Measurements from ENCODE around the gene GABRB3.

The GABRB3 gene

DNA sequence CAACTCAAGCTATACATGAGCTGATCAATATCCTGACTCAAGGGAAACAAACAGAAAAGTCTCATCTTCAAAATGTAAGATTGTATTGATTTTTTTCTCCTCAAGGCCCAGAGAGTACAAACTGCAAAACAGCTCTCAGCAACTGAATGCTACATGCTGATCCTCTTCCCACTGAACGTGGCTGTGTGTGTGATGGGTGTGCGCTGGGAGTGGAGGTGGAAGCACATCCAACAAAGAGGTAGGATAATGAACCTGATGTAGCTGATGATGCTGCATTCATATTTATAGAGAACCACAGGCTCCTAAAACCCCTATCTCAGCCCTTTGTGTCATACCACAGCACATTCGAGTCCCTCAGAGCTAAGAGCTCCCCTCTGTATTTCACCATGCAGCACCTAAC is 56.8 kb downstream of the GABRB3 start:
- H3K9me3 Mint-ChIP-seq, result peaks cover 43% of the 10 kb centered on the region
- no peak overlapping the region for H3K27ac Mint-ChIP-seq
- H3K4me3 Mint-ChIP-seq, result no peak overlapping the region
- no peak for ATAC-seq
- no peak for DNase-seq (ENCODE audit: low spot score in 2 of 2)
- no peaks in the 10 kb centered on the region for H3K36me3 Mint-ChIP-seq
- H3K4me1 Mint-ChIP-seq, result no peaks in the 10 kb centered on the region

DNA sequence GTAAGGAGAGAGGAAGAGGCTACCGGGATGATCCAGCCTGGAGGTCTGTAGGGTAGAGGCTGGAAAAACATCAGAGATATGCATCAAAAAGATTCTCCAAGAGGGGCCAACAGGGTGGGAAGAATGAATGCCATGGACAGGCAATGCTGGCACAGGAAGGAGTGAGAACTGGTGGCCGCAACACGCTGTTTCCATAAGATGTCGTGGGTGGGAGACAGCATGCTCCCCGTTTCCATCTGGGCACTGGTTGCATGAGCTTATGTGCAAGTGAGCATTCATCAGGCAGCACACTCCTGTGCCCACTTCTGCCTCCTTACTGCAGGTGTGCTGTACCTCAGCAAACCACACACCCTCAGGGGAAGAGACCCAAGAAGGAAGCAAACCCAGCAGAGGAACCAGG is 59.4 kb downstream of the GABRB3 start:
- H3K4me1 Mint-ChIP-seq, result no peaks in the 10 kb centered on the region
- no peak overlapping the region for H3K4me3 Mint-ChIP-seq
- ATAC-seq, result no peak
- no peaks in the 10 kb centered on the region for H3K36me3 Mint-ChIP-seq
- peaks cover 34% of the 10 kb centered on the region for H3K9me3 Mint-ChIP-seq
- no peak for DNase-seq (ENCODE audit: low spot score in 2 of 2)
- H3K27ac Mint-ChIP-seq, result no peak overlapping the region

DNA sequence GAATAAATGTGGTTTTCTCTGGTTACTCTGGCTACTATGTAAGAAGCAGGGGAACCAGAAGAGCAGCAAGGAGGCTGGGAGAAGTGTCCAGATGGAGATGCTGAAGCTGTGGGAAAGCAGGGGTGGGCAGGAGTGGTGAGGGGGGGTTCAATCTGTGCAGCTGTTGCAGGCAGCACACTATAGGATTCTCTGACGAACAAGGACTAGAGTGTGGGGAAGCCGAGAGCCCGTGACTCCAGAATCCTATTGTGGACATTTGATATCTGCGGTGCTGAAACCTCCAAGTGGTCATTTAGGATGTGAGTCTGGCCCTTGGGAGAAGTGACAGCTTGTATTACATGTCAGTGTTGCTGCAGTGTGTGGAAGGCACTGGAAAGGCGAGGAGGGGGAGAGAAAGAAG is 60.5 kb downstream of the GABRB3 start:
- peaks cover 29% of the 10 kb centered on the region for H3K9me3 Mint-ChIP-seq
- ATAC-seq, result no peak
- DNase-seq (ENCODE audit: low spot score in 2 of 2), result no peak
- H3K36me3 Mint-ChIP-seq, result no peaks in the 10 kb centered on the region
- H3K4me3 Mint-ChIP-seq, result no peak overlapping the region
- no peak overlapping the region for H3K27ac Mint-ChIP-seq
- H3K4me1 Mint-ChIP-seq, result no peaks in the 10 kb centered on the region

DNA sequence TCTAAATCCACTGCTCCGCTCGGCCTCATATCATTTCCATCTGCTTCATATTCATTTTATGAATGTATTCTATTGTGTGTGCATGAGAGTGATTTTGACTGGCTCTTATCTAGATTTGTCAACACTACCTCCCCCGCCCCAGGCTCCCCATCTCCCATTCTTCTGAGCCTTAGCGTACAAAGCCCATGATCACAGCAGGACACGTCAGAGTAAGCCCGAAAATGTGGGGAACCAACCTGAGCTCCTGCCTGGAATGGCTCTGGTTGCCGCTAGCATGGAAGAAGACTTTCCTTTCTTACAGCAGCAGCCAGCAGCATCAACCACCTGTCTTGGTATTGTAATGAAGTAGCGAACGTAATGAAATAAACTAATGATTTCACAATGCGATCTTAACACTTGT is 61.4 kb downstream of the GABRB3 start:
- DNase-seq (ENCODE audit: low spot score in 2 of 2), result no peak
- H3K36me3 Mint-ChIP-seq, result no peaks in the 10 kb centered on the region
- peaks cover 33% of the 10 kb centered on the region for H3K9me3 Mint-ChIP-seq
- H3K27ac Mint-ChIP-seq, result no peak overlapping the region
- no peaks in the 10 kb centered on the region for H3K4me1 Mint-ChIP-seq
- H3K4me3 Mint-ChIP-seq, result no peak overlapping the region
- no peak for ATAC-seq

DNA sequence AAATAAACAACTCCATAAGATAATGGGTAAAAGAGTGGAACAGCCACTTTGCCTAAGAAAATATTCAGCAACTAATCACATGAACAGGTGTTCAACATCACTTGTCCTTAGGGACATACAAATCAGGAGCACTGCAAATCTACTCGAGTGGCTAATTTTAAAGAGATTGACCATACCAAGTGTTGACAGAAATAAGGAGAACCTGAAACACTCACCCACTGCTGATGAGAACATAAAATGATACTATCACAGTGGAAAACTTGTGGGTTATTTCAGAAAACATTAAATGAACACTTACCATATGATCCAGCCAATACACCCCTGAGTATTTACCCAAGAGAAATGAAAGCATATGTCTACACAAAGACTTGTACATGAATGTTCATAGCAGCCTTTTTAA is 70.5 kb downstream of the GABRB3 start:
- H3K4me1 Mint-ChIP-seq, result no peaks in the 10 kb centered on the region
- H3K4me3 Mint-ChIP-seq, result no peak overlapping the region
- H3K9me3 Mint-ChIP-seq, result peaks cover 18% of the 10 kb centered on the region
- DNase-seq (ENCODE audit: low spot score in 2 of 2), result no peak
- no peak for ATAC-seq
- H3K36me3 Mint-ChIP-seq, result no peaks in the 10 kb centered on the region
- no peak overlapping the region for H3K27ac Mint-ChIP-seq

DNA sequence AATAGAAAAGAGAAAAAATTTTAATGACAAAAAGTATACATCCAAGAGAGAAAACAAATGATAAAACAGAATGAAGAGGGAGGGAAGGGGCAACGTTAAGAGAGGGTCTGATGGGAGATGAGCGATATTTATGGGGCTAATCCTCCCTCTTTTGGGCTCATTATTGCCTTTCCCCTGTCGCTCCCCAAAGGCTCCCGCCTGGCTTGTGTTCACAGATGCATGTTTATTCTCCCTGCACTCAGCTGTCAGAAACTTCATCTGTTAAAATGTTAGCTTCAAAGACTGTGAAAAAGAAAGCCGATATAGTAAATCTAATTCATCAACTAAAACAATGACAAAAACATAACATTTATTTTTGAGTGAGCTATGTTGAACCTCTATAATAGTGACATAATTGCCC is 74.3 kb downstream of the GABRB3 start:
- Mint-ChIP-seq H3K27ac (no peak overlapping the region), H3K9me3 (peaks cover 17% of the 10 kb centered on the region), H3K4me1 (no peaks in the 10 kb centered on the region), H3K36me3 (no peaks in the 10 kb centered on the region), H3K4me3 (no peak overlapping the region)
- ATAC-seq, result no peak
- no peak for DNase-seq (ENCODE audit: low spot score in 2 of 2)

DNA sequence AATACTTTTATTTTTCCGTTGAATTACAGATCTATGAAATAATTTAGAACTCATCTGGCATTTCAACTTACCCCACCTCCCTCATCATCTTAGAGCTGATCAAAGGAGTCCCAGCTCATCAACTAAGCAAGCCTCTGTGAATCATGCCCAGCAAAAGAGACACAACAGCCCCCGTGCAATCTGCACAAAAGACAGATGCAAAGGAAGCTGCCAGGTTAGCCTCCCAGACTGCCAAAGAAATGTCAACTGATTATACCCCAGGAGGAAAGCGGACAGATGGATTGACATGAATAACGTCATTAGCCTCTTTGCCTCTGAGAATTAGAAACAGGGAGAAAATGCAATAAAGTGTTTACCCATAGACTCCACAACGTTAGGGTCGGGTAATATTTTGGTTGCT is 75.0 kb downstream of the GABRB3 start:
- no peak for ATAC-seq
- Mint-ChIP-seq H3K4me1 (no peaks in the 10 kb centered on the region), H3K4me3 (no peak overlapping the region), H3K27ac (no peak overlapping the region), H3K9me3 (peaks cover 17% of the 10 kb centered on the region), H3K36me3 (no peaks in the 10 kb centered on the region)
- DNase-seq (ENCODE audit: low spot score in 2 of 2), result no peak

DNA sequence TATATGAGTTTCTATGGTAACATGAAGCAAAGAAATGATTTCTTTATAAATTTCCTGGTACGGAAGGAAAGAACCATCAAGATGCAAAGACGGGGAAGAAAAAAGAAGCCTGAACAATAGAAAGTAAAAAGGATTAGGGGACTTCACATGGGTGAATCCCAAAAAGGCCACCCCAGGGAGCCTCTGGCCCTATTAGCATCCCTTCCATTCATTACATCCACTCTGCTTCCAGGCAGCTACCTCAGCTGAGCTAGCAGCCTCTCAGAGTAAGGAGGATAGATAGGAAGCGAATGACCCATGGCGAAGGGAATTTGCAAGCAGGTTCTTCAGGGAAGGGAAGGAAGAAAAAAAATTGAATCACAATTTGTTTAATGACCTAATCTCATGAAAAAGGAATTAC is 81.6 kb downstream of the GABRB3 start:
- Mint-ChIP-seq H3K9me3 (peaks cover 6% of the 10 kb centered on the region), H3K4me1 (no peaks in the 10 kb centered on the region), H3K4me3 (no peak overlapping the region), H3K36me3 (no peaks in the 10 kb centered on the region), H3K27ac (no peak overlapping the region)
- DNase-seq (ENCODE audit: low spot score in 2 of 2) (no peak), ATAC-seq (no peak)

DNA sequence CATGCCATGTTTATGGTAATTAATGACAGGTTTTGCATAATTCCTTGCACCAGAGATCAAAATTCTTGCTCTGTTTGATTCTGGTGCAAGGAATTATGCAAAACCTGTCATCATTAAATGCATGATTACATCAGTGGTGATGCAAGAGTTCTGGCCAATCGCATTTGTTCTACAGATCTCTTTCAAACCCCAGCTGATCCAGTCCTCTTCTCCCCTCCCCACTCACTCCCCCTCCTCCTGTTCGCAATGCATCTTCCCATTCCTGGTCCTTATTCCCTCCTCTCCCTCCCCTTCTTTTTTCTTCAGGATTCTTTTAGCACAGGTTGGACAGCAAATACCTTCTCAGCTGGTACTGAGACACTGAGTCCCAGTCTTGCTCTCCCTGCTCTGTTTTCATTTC is 82.1 kb downstream of the GABRB3 start:
- Mint-ChIP-seq H3K4me3 (no peak overlapping the region), H3K27ac (no peak overlapping the region), H3K4me1 (no peaks in the 10 kb centered on the region)

DNA sequence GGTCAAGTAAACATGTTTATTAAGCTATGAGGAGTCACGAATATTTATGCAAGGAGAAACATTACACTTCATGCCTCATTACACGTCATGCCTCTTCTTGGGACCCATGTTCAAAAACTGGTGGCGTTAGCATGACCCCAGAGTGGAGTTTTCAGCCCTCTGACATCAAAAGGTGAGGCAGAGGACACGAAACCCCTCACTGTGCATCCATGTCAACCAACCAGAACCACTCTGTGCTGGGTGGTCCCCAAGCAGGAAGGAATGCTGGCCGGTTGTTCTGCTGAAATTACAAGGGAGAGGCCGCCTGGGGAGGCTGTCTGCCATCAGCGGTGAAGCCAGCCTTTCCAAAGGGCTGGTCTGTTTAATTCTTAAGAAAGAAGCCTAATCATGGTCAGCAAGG is 83.4 kb downstream of the GABRB3 start:
- Mint-ChIP-seq H3K4me1 (no peaks in the 10 kb centered on the region), H3K4me3 (no peak overlapping the region), H3K36me3 (no peaks in the 10 kb centered on the region), H3K9me3 (peaks cover 3% of the 10 kb centered on the region), H3K27ac (no peak overlapping the region)
- ATAC-seq (no peak), DNase-seq (ENCODE audit: low spot score in 2 of 2) (no peak)

More for the DNA sequence above, 82.1 kb downstream of the GABRB3 start:
- peaks cover 6% of the 10 kb centered on the region for H3K9me3 Mint-ChIP-seq
- H3K36me3 Mint-ChIP-seq, result no peaks in the 10 kb centered on the region
- ATAC-seq (no peak), DNase-seq (ENCODE audit: low spot score in 2 of 2) (no peak)

DNA sequence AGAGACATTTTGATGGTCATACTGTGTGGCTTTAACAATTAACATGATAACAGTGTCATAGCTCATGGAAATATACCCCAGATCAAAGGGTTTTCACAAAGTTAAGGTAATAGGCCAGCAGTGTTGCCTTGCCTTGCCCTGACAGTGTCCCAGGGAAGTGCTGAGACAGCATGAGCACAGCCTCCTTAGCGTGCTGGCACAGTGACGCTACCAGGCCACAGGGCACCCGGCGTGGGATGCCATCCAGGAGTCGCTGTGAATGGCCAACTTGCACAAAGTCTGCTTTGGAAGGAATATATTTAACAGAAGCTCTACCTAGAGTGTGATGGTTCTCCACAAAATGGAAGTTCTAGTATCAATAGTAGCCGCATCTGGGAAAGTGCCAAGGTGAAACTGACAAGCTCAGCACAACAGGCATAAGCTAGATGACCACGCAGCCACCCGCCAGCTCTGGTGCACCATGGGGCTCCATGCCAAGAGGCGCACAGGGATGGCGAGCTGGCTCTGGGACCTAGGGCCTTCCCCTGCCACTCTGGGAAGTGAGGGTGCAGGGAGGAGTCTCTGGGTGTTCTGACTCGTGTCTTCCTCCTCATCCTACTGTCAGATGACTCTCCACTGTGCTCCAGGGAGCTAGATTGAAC is 86.2 kb downstream of the GABRB3 start:
- no peaks in the 10 kb centered on the region for H3K36me3 Mint-ChIP-seq
- ATAC-seq, result no peak
- no peak overlapping the region for H3K4me3 Mint-ChIP-seq
- H3K27ac Mint-ChIP-seq, result no peak overlapping the region
- no peaks in the 10 kb centered on the region for H3K4me1 Mint-ChIP-seq
- no peak for DNase-seq (ENCODE audit: low spot score in 2 of 2)
- peaks cover 9% of the 10 kb centered on the region for H3K9me3 Mint-ChIP-seq

DNA sequence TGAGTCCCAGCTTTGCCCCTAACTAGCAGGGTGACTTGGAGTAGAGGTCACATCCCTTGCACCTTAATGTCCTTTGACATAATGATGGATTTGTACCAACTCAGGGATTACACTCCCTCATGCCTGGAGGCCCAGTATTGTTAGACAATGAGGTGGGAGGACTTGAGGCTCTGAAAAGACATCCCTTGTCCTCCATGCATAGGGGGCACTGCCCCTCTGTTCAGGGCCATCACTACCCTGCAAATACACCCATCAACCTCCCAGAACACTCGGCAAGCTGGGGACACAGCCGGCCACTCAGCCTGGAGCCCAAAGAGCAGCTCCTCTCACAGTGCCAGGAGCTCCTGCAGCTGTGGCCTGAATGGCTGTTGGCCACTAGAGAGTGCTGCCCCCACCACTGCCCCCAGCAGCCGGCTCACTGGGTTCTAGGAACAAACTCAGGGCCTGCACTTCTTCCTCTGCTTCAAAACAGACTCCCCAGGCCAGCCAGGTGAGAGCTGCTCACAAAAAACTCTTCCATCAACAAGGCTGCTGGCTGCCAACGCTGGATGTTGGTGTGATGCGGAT is 90.2 kb downstream of the GABRB3 start:
- Mint-ChIP-seq H3K36me3 (no peaks in the 10 kb centered on the region), H3K4me3 (no peak overlapping the region), H3K4me1 (no peaks in the 10 kb centered on the region), H3K27ac (no peak overlapping the region), H3K9me3 (peaks cover 16% of the 10 kb centered on the region)
- ATAC-seq (peak; percentile 13), DNase-seq (ENCODE audit: low spot score in 2 of 2) (no peak)

DNA sequence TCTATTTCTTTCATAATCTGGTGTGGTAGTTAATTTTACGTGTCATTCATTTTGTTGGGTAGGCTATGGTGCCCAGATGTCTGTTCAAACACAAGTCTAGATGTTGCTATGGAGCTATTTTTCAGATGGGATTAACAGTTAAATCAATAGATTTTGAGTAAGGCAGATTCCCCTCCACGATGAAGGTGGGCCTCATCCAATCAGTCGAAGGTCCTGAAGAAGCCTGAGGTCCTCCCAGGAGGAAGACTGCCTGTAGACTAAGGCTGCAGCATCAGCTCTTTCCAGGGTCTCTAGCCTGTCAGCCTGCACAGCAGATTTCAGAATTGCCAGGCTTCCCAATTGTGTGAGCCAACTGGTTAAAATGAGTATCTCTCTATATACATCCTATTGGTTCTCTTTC is 92.9 kb downstream of the GABRB3 start:
- Mint-ChIP-seq H3K36me3 (no peaks in the 10 kb centered on the region), H3K27ac (no peak overlapping the region), H3K4me3 (no peak overlapping the region), H3K4me1 (no peaks in the 10 kb centered on the region), H3K9me3 (peaks cover 20% of the 10 kb centered on the region)
- ATAC-seq (no peak), DNase-seq (ENCODE audit: low spot score in 2 of 2) (no peak)

DNA sequence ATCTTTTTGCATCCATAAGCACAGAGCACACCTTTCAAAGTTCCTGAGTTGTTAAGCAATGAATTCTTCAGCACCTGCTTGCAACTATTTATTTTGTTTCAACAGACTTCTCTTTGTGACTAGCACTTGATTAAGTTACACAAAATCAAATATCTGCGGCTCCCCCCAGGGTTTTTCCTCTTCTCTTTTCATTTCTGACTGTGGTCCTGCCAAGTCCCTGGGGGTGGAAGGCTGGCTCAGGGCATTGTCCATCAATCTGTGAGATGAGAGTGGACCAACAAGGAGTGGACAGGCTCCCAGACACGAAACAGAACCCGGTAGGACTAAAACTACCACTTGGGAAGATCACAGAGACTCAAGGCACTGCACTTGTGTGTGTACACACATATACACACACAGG is 96.8 kb downstream of the GABRB3 start:
- peaks cover 16% of the 10 kb centered on the region for H3K9me3 Mint-ChIP-seq
- H3K27ac Mint-ChIP-seq, result no peak overlapping the region
- H3K4me3 Mint-ChIP-seq, result no peak overlapping the region
- H3K4me1 Mint-ChIP-seq, result no peaks in the 10 kb centered on the region
- ATAC-seq (no peak), DNase-seq (ENCODE audit: low spot score in 2 of 2) (no peak)
- no peaks in the 10 kb centered on the region for H3K36me3 Mint-ChIP-seq

DNA sequence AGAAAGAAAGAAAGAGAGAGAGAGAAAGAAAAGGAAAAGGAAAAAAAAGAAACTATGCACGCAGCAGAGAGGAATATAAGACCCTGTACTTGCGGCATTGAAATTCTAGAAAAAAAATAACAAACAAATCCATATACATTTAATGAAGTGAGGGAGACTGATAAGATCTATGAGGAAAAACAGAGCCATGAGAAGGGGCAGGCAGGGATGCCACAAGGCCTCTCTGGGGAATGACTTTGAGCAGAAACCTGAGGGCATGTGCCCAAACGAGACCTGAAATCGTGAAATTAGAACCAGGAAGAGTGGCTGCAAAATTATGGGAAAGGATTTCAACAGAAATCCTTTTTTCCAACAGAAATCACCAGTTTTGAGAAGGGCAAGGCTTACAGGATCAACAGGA is 98.4 kb downstream of the GABRB3 start:
- no peak for ATAC-seq

DNA sequence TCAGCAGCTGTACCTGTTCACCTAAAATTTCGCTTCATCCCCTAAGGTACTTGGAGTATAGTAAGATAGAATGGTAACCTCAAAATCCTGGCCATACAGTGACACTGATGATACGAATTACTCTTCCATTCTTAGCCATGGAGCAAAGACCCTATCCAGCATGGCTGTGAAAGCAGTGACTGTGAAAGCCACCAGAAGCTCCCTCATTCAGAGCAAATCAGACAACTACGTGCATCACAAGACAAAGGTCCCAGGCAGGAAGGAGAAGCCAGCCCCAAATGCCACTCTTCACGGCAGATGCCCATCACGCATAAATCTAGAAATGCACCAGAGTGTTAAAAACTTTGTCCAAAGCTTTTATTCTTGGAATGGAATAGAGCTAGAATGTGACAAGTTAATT is 99.4 kb downstream of the GABRB3 start:
- no peak for ATAC-seq
- DNase-seq (ENCODE audit: low spot score in 2 of 2), result no peak
- Mint-ChIP-seq H3K9me3 (peaks cover 16% of the 10 kb centered on the region), H3K4me1 (no peaks in the 10 kb centered on the region), H3K36me3 (no peaks in the 10 kb centered on the region), H3K4me3 (no peak overlapping the region), H3K27ac (no peak overlapping the region)

More for the DNA sequence above, 98.4 kb downstream of the GABRB3 start:
- no peak for DNase-seq (ENCODE audit: low spot score in 2 of 2)
- H3K4me1 Mint-ChIP-seq, result no peaks in the 10 kb centered on the region
- H3K36me3 Mint-ChIP-seq, result no peaks in the 10 kb centered on the region
- no peak overlapping the region for H3K27ac Mint-ChIP-seq
- H3K4me3 Mint-ChIP-seq, result no peak overlapping the region
- H3K9me3 Mint-ChIP-seq, result peaks cover 19% of the 10 kb centered on the region

DNA sequence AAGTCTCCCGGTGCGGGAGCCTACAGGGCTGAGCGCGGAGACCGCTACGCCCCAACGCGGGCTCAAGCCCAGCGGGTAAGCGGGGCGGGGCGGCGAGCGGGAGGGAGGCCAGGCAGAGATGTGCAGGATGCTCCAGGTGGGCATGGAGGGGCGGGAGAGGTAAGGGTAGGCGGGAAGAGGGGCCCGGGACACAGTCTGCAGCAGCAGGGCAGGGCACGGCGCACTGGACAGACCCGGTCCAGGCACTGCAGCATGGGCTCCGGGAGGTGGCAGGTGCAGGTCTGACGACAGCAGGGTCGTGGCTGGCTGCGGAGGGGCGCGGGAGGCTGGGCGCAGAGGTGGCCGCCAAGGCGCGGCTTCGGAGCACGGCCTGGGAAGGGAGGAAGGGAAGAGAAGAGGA is 102.8 kb downstream of the GABRB3 start:
- Mint-ChIP-seq H3K36me3 (no peaks in the 10 kb centered on the region), H3K4me1 (no peaks in the 10 kb centered on the region), H3K4me3 (no peak overlapping the region), H3K9me3 (peaks cover 11% of the 10 kb centered on the region), H3K27ac (no peak overlapping the region)
- peak; percentile 24 for ATAC-seq
- no peak for DNase-seq (ENCODE audit: low spot score in 2 of 2)

Data from stimulated activated effector memory CD8-positive, alpha-beta T cell treated with anti-CD3 and anti-CD28 coated beads, Interleukin-12 subunit alpha, Interleukin-12 subunit beta, amount 100 ng/mL, for 72 hours (primary cell).